ENCODE results near the gene HOXD3.

HOXD3 gene

DNA sequence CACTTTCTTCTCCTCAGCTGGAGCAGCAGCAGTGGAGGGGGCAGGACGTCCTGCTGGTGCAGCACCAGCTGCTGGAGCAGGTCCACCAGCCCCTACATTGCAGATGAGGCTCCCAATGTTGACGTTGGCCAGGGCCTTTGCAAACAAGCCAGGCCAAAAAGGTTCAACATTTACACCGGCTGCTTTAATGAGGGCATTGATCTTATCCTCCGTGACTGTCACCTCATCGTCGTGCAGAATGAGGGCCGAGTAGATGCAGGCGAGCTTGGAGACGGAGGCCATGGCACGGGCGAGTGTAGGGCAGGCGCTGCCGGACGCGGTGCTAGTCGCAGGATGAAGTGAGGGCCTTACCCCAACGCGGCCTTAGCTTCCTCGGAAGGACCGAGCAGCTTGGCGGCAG is 43.9 kb downstream of the HOXD3 start:
- Mint-ChIP-seq H3K36me3 (ENCODE audit: low read depth) (no peaks in the 10 kb centered on the region), H3K27me3 (peaks cover 61% of the 10 kb centered on the region), H3K4me3 (no peak overlapping the region), H3K9me3 (peaks cover 4% of the 10 kb centered on the region), H3K27ac (no peak overlapping the region), H3K4me1 (ENCODE audit: low read depth) (no peaks in the 10 kb centered on the region)
- no peak for DNase-seq

- Mint-ChIP-seq H3K36me3 (ENCODE audit: low read depth) (no peaks in the 10 kb centered on the region), H3K27me3 (peaks cover 53% of the 10 kb centered on the region), H3K4me1 (ENCODE audit: low read depth) (no peaks in the 10 kb centered on the region), H3K4me3 (no peak overlapping the region), H3K9me3 (peaks cover 4% of the 10 kb centered on the region), H3K27ac (no peak overlapping the region)
- no peak for DNase-seq
Measured at GRCh38 chr2:176202491-176202890, 45.4 kb downstream of the HOXD3 start.

DNA sequence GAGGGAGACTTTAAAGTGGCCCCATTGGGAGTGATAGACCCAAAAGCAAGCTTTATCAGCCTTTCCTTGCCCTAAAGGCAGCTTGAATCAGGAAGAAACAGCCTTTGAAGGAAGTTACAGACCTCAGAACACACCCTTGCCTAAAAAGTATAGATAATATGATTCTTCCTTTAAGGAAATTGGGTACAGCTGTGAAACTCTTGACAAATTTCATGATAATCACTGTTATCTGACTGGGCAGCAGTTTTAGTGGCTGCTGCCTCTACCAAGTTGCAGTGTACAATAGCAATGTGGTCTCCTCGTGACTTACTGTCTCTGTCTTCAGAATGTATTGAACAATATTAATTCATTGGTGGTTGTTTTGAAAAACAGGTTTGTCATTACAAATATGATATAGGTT is 48.0 kb downstream of the HOXD3 start:
- no peaks in the 10 kb centered on the region for H3K4me1 Mint-ChIP-seq (ENCODE audit: low read depth)
- no peak overlapping the region for H3K4me3 Mint-ChIP-seq
- DNase-seq: no peak
- H3K36me3 Mint-ChIP-seq (ENCODE audit: low read depth): no peaks in the 10 kb centered on the region
- H3K27ac Mint-ChIP-seq: no peak overlapping the region
- peaks cover 49% of the 10 kb centered on the region for H3K27me3 Mint-ChIP-seq
- peaks cover 4% of the 10 kb centered on the region for H3K9me3 Mint-ChIP-seq

GRCh38 chr2:176206136-176206535 is 49.0 kb downstream of the HOXD3 start:
- no peak overlapping the region for H3K4me3 Mint-ChIP-seq
- H3K4me1 Mint-ChIP-seq (ENCODE audit: low read depth): no peaks in the 10 kb centered on the region
- DNase-seq: no peak
- H3K36me3 Mint-ChIP-seq (ENCODE audit: low read depth): no peaks in the 10 kb centered on the region
- peaks cover 52% of the 10 kb centered on the region for H3K27me3 Mint-ChIP-seq
- H3K9me3 Mint-ChIP-seq: peaks cover 4% of the 10 kb centered on the region
- no peak overlapping the region for H3K27ac Mint-ChIP-seq

DNA sequence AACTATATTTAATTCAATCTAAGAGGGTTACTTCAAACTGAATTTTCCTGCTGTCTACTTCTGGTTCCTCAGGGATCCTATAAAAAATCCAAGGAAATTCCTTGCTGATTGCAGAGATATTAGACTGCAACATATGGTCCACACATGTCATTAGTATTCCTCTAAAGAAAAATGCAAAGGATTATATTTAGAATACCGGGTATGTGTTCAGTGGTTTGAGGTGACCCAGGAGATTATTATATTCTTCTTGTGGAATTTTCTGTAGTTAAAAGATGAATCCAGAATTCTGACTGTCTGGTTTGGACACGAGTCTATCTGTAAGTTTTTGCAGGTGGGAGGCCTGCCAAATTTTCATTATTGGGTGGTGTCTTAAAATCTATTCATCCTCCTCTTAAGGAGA is 49.6 kb downstream of the HOXD3 start:
- Mint-ChIP-seq H3K27me3 (peaks cover 55% of the 10 kb centered on the region), H3K27ac (no peak overlapping the region)
- DNase-seq: no peak

GRCh38 chr2:176211110-176211509 is 54.0 kb downstream of the HOXD3 start:
- peaks cover 30% of the 10 kb centered on the region for H3K27me3 Mint-ChIP-seq
- H3K9me3 Mint-ChIP-seq: no peaks in the 10 kb centered on the region
- no peak overlapping the region for H3K4me3 Mint-ChIP-seq

More for the DNA sequence above, 49.6 kb downstream of the HOXD3 start:
- Mint-ChIP-seq H3K4me1 (ENCODE audit: low read depth) (no peaks in the 10 kb centered on the region), H3K9me3 (peaks cover 4% of the 10 kb centered on the region), H3K4me3 (no peak overlapping the region), H3K36me3 (ENCODE audit: low read depth) (no peaks in the 10 kb centered on the region)

GRCh38 chr2:176212276-176212675 is 55.2 kb downstream of the HOXD3 start:
- Mint-ChIP-seq H3K27ac (no peak overlapping the region), H3K4me1 (ENCODE audit: low read depth) (no peaks in the 10 kb centered on the region), H3K27me3 (peaks cover 29% of the 10 kb centered on the region), H3K4me3 (no peak overlapping the region), H3K36me3 (ENCODE audit: low read depth) (no peaks in the 10 kb centered on the region), H3K9me3 (no peaks in the 10 kb centered on the region)
- no peak for DNase-seq

More at GRCh38 chr2:176211110-176211509, 54.0 kb downstream of the HOXD3 start:
- no peak for DNase-seq
- H3K27ac Mint-ChIP-seq: no peak overlapping the region
- no peaks in the 10 kb centered on the region for H3K36me3 Mint-ChIP-seq (ENCODE audit: low read depth)
- no peaks in the 10 kb centered on the region for H3K4me1 Mint-ChIP-seq (ENCODE audit: low read depth)

GRCh38 chr2:176213406-176213805 is 56.3 kb downstream of the HOXD3 start:
- Mint-ChIP-seq H3K36me3 (ENCODE audit: low read depth) (no peaks in the 10 kb centered on the region), H3K9me3 (no peaks in the 10 kb centered on the region), H3K4me1 (ENCODE audit: low read depth) (no peaks in the 10 kb centered on the region), H3K27me3 (peaks cover 25% of the 10 kb centered on the region), H3K4me3 (no peak overlapping the region), H3K27ac (no peak overlapping the region)
- no peak for DNase-seq
